Activated naive CD4-positive, alpha-beta T cell treated with anti-CD3 and anti-CD28 coated beads, Interleukin-2, amount 50 U/mL, for 24 hours (primary cell): ENCODE data around the gene ABHD1.
A peak's percentile ranks its signal among the peaks of the same experiment; 100 is the strongest.
"Not testable (repeated sequence)": the region's sequence is repeated elsewhere in the genome, so short reads cannot be mapped to it uniquely, and the experiment has no call there.

Experiments
- H3K27ac Mint-ChIP-seq: one replicate; pipeline ENCODE4 v1.8.0; 2021; ENCODE audit warnings: mild to moderate bottlenecking, mixed read lengths
- H3K27me3 Mint-ChIP-seq: one replicate; pipeline ENCODE4 v1.8.0; 2021; ENCODE audit warnings: mixed read lengths
- H3K36me3 Mint-ChIP-seq: one replicate; pipeline ENCODE4 v1.8.0; 2021; ENCODE audit warnings: mixed read lengths
- H3K4me1 Mint-ChIP-seq: one replicate; pipeline ENCODE4 v1.8.0; 2021; ENCODE audit warnings: mixed read lengths
- H3K4me3 Mint-ChIP-seq: one replicate; pipeline ENCODE4 v1.8.0; 2021; ENCODE audit warnings: mild to moderate bottlenecking, mixed read lengths
- H3K9me3 Mint-ChIP-seq: one replicate; pipeline ENCODE4 v1.8.0; 2021; ENCODE audit warnings: mixed read lengths

ABHD1 gene

DNA sequence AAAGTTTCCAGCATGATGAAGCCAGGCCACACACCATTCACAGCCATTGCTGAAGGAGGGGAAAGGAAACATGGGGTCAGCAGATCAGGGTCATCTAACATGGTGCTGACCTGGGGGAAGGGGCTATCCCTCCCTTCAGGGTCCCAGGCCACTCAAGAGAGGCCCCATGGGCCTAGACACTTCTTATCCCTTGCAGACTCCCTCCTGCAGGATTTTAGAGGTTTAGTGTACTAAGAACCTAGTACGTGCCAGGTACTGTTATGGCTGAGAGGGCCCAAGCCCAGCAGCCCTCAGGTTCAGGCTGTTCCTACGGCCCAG lies 28.2 kb upstream of the ABHD1 start:
- no peaks in the 10 kb centered on the region for H3K27me3 Mint-ChIP-seq
- no peaks in the 10 kb centered on the region for H3K9me3 Mint-ChIP-seq
- peaks cover 2% of the 10 kb centered on the region for H3K36me3 Mint-ChIP-seq
- H3K4me3 Mint-ChIP-seq, result peak overlapping the region; percentile 52
- H3K4me1 Mint-ChIP-seq, result peaks cover 14% of the 10 kb centered on the region
- H3K27ac Mint-ChIP-seq, result no peak overlapping the region

DNA sequence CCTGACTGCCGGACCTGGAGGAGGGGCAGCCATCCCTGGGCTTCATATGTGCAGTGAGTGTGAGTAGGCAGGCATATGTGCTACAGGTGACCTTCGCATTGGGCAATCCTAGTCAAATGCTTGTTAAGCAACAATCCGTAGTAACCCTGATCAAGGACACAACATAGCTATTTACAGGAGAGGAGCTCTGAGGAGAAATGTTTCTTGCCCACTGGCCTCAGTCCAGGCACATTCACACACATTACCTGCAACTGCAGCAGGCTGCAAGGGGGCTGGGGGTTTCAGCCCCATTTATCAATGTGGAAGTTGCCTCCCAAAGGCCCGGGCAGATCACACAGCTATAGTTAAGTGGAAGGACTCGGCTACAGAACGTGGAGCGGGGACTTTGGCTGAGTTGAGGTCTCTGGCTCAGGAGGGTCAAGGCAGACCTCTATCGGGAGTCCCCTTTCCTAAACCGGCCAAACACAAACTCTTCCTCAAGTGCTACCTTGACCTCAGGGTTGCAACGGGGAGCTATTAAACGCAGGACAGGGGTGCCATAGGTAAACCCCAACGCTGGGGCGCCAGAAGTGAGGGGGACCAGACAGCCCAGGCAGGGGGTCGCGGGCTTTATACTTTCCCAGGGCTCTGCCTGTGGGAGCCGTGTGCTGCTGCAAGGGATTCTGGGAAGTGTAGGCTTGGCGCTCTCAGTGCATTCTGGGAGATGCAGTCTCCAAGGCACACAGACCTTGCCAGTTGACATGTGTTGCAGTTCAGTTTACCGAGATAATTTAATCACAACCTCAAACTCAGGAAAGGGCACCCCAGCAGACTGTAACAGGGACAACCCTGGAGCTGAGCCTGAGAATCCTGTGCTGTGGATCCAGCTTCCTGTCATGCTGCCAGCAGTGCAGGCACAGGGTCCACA lies 27.6 kb upstream of the ABHD1 start:
- Mint-ChIP-seq H3K27ac (peak overlapping the region; percentile 41), H3K9me3 (no peaks in the 10 kb centered on the region), H3K36me3 (peaks cover 2% of the 10 kb centered on the region), H3K27me3 (no peaks in the 10 kb centered on the region), H3K4me3 (peak overlapping the region; percentile 52), H3K4me1 (peaks cover 14% of the 10 kb centered on the region)

DNA sequence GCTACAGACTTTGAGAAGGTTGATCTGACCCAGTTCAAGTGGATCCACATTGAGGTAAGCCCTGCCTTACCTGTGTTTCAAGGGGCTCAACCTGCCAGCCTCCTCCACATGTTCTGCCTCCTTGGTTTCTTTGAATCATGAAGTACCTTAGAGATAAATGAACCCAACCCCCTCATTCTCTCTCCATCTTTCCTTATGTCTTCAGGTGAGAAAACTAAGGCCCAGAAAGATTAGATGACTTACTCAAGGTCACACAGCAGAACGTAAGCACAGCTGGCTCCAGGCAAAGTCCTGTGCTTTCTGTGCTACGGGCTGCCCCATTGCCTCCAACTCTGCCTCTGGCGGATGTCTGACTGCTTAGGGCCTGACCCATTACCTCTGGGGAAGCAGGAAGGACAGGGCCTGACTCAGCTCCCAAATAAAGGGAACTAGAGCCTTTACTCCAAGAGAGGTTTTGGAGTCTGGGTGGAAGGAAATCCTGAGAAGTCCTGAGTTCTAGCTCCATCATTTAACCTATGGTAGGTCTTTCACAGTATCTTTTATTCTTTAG lies 26.8 kb upstream of the ABHD1 start:
- peaks cover 14% of the 10 kb centered on the region for H3K4me1 Mint-ChIP-seq
- H3K27me3 Mint-ChIP-seq, result no peaks in the 10 kb centered on the region
- peaks cover 2% of the 10 kb centered on the region for H3K36me3 Mint-ChIP-seq
- no peaks in the 10 kb centered on the region for H3K9me3 Mint-ChIP-seq
- no peak overlapping the region for H3K4me3 Mint-ChIP-seq
- H3K27ac Mint-ChIP-seq, result no peak overlapping the region

DNA sequence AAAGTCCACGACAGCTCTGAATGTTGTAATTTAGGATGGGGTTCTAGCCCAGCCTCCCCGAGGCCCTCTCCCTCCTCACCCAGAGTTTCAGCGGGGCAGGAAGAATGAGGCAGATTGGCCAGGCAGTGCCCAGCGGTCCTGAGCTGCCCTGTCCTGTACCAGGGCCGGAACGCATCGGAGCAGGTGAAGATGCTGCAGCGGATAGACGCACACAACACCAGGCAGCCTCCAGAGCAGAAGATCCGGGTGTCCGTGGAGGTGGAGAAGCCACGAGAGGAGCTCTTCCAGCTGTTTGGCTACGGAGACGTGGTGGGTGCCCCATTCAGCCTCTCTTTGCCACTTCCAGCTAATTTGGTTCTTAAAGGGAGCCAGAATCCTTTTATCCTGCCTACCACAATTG lies 26.3 kb upstream of the ABHD1 start:
- peaks cover 14% of the 10 kb centered on the region for H3K4me1 Mint-ChIP-seq
- H3K27me3 Mint-ChIP-seq, result no peaks in the 10 kb centered on the region
- no peak overlapping the region for H3K27ac Mint-ChIP-seq
- no peaks in the 10 kb centered on the region for H3K9me3 Mint-ChIP-seq
- no peak overlapping the region for H3K4me3 Mint-ChIP-seq
- H3K36me3 Mint-ChIP-seq, result peaks cover 2% of the 10 kb centered on the region

DNA sequence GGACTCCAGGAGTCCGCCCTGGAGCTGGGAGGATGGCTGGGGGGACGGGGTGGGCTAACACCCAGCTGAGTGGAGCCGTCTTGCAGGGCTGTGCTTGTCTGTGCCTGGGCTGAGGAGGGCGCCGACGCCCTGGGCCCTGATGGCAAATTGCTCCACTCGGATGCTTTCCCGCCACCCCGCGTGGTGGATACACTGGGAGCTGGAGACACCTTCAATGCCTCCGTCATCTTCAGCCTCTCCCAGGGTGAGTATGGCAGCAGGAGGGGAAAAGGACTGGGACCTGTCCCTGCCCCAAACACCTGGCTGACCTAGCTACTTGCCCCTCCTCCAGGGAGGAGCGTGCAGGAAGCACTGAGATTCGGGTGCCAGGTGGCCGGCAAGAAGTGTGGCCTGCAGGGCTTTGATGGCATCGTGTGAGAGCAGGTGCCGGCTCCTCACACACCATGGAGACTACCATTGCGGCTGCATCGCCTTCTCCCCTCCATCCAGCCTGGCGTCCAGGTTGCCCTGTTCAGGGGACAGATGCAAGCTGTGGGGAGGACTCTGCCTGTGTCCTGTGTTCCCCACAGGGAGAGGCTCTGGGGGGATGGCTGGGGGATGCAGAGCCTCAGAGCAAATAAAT lies 24.2 kb upstream of the ABHD1 start:
- Mint-ChIP-seq H3K27ac (no peak overlapping the region), H3K36me3 (peaks cover 2% of the 10 kb centered on the region), H3K9me3 (no peaks in the 10 kb centered on the region), H3K4me1 (peaks cover 14% of the 10 kb centered on the region), H3K4me3 (no peak overlapping the region), H3K27me3 (no peaks in the 10 kb centered on the region)

DNA sequence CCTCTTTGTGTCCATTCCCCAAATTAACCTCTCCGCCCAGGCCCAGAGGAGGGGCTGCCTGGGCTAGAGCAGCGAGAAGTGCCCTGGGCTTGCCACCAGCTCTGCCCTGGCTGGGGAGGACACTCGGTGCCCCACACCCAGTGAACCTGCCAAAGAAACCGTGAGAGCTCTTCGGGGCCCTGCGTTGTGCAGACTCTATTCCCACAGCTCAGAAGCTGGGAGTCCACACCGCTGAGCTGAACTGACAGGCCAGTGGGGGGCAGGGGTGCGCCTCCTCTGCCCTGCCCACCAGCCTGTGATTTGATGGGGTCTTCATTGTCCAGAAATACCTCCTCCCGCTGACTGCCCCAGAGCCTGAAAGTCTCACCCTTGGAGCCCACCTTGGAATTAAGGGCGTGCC lies 23.6 kb upstream of the ABHD1 start:
- H3K4me3 Mint-ChIP-seq, result no peak overlapping the region
- no peaks in the 10 kb centered on the region for H3K9me3 Mint-ChIP-seq
- no peaks in the 10 kb centered on the region for H3K27me3 Mint-ChIP-seq
- no peak overlapping the region for H3K27ac Mint-ChIP-seq
- H3K36me3 Mint-ChIP-seq, result peaks cover 2% of the 10 kb centered on the region
- H3K4me1 Mint-ChIP-seq, result peaks cover 14% of the 10 kb centered on the region

DNA sequence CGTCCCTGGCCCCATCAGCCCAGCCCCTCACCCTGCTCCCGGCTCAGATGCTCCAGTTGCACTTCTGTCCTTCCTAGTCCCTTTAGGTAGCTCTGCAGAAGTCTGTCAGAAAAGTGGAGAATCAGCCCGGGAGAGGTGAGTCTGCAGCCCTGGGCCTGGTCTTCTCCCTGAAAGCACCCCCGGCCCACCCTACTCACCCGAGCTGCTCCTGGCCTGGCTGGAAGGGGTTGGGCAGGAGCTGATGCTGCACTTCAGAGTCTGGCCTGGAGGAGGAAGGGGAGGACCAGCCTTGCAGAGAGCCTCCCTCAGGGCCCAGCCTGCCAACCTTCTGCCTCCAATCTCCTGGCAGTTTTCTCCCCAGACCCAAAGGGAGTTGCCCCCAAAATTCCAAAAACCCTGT lies 21.3 kb upstream of the ABHD1 start:
- no peaks in the 10 kb centered on the region for H3K9me3 Mint-ChIP-seq
- no peak overlapping the region for H3K27ac Mint-ChIP-seq
- peaks cover 2% of the 10 kb centered on the region for H3K36me3 Mint-ChIP-seq
- H3K4me3 Mint-ChIP-seq, result no peak overlapping the region
- peaks cover 3% of the 10 kb centered on the region for H3K27me3 Mint-ChIP-seq
- H3K4me1 Mint-ChIP-seq, result no peaks in the 10 kb centered on the region

DNA sequence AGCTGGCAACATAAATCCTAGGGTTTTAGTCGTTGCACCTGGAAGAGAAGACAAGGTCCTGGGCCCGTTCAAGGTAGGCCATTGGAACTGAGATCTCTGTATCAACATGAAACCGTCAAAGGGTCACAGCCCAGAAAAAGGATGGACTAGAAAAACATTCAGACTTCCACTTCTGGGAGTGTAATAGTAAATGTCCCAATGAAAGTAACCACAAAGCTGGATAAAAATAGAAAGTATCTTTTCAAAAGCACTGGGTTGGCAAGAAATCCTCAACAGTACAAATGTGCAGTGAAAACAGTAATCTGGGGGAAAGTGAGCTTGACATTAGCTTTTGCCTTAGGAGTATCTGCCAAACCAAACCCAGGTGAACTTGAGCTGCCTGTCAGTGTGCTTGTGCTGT lies 17.6 kb upstream of the ABHD1 start:
- no peaks in the 10 kb centered on the region for H3K4me1 Mint-ChIP-seq
- H3K36me3 Mint-ChIP-seq, result no peaks in the 10 kb centered on the region
- H3K4me3 Mint-ChIP-seq, result no peak overlapping the region
- H3K9me3 Mint-ChIP-seq, result no peaks in the 10 kb centered on the region
- H3K27me3 Mint-ChIP-seq, result peaks cover 3% of the 10 kb centered on the region
- H3K27ac Mint-ChIP-seq, result no peak overlapping the region

DNA sequence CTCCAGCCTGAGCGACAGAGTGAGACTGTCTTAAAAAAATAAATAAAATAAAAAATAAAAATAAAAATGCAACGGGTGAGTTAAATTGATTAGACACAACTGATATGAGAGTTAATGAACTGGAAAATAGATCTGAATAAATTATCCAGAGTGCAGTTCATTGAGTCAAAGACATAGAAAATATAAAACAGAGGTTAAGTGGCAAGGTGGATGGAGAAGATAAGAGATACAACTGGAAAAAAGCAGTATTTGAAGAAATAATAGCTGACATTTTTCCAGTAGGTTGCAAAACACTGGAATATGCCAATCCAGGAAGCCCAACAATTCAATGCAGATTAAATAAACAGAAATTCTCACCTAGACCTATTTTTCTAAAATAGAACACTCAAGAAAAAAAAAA lies 15.4 kb upstream of the ABHD1 start:
- Mint-ChIP-seq H3K27ac (no peak overlapping the region), H3K36me3 (no peaks in the 10 kb centered on the region), H3K4me3 (no peak overlapping the region), H3K9me3 (no peaks in the 10 kb centered on the region), H3K27me3 (peaks cover 3% of the 10 kb centered on the region), H3K4me1 (no peaks in the 10 kb centered on the region)

DNA sequence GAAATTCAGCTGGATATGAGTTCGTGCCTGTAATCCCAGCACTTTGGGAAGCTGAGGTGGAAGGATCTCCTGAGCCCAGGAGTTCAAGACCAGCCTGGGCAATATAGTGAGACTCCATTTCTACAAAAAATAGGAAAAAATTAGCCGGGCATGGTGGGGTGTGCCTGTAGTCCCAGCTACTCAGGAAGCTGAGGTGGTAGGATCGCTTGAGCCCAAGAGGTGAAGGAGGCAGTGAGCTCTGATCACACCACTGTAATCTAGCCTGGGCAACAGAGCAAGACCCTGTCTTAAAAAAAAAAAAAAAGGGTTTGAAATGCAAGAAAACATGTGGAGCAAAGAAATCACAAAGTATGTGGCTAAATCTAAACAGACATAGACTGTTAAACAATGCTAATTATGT lies 14.5 kb upstream of the ABHD1 start:
- Mint-ChIP-seq H3K36me3 (no peaks in the 10 kb centered on the region), H3K27ac (no peak overlapping the region), H3K4me3 (no peak overlapping the region), H3K4me1 (no peaks in the 10 kb centered on the region), H3K9me3 (no peaks in the 10 kb centered on the region), H3K27me3 (peaks cover 3% of the 10 kb centered on the region)

DNA sequence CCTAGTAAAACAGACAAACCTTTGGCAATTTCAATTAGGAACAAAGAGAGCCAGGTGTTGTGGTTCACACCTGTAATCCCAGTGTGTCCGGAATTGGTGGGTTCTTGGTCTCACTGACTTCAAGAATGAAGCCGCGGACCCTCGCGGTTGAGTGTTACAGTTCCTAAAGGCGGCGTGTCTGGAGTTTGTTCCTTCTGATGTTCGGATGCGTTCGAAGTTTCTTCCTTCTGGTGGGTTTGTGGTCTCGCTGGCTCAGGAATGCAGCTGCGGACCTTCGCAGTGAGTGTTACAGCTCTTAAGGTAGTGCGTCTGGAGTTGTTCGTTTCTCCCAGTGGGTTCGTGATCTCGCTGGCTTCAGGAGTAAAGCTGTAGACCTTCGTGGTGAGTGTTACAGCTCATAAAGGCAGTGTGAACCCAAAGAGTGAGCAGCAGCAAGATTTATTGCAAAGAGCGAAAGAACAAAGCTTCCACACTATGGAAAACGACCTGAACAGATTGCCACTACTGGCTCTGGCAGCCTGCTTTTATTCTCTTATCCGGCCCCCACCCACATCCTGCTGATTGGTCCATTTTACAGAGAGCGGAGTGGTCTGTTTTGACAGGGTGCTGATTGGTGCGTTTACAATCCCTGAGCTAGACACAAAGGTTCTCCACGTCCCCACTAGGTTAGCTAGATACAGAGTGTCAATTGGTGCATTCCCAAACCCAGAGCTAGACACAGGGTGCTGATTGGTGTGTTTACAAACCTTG lies 12.8 kb upstream of the ABHD1 start:
- not testable (repeated sequence) for H3K4me1 Mint-ChIP-seq, H3K9me3 Mint-ChIP-seq, H3K36me3 Mint-ChIP-seq, H3K27me3 Mint-ChIP-seq, H3K4me3 Mint-ChIP-seq
- H3K27ac Mint-ChIP-seq, result peak overlapping the region; percentile 25

DNA sequence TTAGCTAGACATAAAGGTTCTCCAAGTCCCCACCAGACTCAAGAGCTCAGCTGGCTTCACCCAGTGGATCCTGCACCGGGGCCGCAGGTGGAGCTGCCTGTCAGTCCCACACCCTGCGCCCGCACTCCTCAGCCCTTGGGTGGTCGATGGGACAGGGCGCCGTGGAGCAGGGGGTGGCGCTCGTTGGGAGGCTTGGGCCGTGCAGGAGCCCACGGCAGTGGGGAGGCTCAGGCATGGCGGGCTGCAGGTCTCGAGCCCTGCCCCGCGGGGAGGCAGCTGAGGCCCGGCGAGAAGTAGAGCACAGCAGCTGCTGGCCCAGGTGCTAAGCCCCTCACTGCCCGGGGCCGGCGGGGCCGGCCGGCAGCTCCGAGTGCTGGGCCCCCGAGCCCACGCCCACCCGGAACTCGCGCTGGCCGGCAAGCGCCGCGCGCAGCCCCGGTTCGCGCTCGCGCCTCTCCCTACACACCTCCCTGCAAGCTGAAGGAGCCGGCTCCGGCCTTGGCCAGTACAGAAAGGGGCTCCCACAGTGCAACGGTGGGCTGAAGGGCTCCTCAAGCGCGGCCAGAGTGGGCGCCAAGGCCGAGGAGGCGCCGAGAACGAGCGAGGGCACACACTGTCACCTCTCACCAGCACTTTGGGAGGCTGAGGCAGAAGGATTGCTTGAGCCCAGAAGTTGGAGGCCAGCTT lies 12.1 kb upstream of the ABHD1 start:
- not testable (repeated sequence) for H3K4me1 Mint-ChIP-seq, H3K9me3 Mint-ChIP-seq, H3K27me3 Mint-ChIP-seq, H3K27ac Mint-ChIP-seq, H3K36me3 Mint-ChIP-seq, H3K4me3 Mint-ChIP-seq

DNA sequence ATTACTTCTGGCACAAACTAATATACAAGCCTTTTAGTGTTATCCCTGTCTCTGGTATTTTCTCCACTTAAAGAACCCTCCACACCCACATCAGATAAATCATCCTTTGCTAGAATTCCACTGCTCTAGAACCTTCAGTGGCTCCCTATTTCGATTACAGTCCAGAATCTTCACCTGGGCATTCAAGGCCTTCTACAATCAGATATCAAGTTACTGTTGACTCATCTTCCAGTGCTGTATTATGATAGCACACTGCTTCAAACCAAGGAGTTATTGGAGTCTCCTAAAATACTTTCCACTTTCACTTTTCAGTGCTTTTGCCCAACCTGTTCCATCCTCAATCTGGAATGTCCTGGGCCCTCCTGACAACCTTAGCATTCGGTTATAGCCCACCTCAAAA lies 8.1 kb upstream of the ABHD1 start:
- Mint-ChIP-seq H3K4me1 (peaks cover 5% of the 10 kb centered on the region), H3K9me3 (no peaks in the 10 kb centered on the region), H3K4me3 (no peak overlapping the region), H3K36me3 (no peaks in the 10 kb centered on the region), H3K27ac (no peak overlapping the region), H3K27me3 (peaks cover 16% of the 10 kb centered on the region)

DNA sequence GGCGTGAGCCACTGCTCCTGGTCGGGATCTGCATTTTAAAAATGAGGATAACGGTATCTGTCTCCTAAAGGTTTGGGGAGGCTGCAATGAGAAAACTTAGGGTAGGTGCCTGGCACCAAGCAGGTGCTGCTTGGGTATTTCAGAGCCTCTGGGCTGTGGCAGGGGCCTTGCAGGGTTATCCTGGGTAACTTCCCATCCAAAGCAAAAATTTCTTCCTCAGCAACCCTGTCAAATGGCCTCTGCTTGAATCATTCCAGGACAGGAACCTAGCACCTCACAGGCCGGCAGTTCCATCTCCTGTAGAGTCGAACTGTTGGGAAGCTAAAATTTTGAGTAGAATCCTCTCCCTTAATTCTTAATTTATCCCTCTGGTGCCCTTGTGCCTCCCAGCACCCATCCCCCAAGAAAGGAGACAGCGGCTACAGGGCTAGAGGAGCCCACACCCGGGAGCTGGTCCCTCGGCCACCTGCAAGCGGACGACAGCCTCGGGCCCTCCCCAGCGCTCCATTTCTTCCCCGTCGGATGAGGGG lies 5.6 kb upstream of the ABHD1 start:
- Mint-ChIP-seq H3K9me3 (no peaks in the 10 kb centered on the region), H3K4me1 (peaks cover 12% of the 10 kb centered on the region), H3K27ac (no peak overlapping the region), H3K4me3 (peak overlapping the region; percentile 65), H3K27me3 (peaks cover 16% of the 10 kb centered on the region), H3K36me3 (no peaks in the 10 kb centered on the region)
